NAMALWA (cell line): ENCODE measurements around the gene ARHGAP15.

Experiments used
- DNase-seq: peaks from one replicate; pipeline ENCODE4 v3.0.0-alpha.2; 2015; ENCODE audit warnings: low spot score

Gene ARHGAP15

GRCh38 chr2:143226714-143227541 lies 97.7 kb downstream of the ARHGAP15 start:
- no peak for DNase-seq

- DNase-seq: no peak
Measured at GRCh38 chr2:143229411-143229810, 100.2 kb downstream of the ARHGAP15 start.

- no peak for DNase-seq
Measured at GRCh38 chr2:143229952-143230351, 100.7 kb downstream of the ARHGAP15 start.

- DNase-seq: no peak
Measured at GRCh38 chr2:143230506-143231253, 101.5 kb downstream of the ARHGAP15 start.

- no peak for DNase-seq
Measured at GRCh38 chr2:143231254-143231645, 102.0 kb downstream of the ARHGAP15 start.

GRCh38 chr2:143237146-143237777 lies 108.0 kb downstream of the ARHGAP15 start:
- no peak for DNase-seq

- DNase-seq: no peak
Measured at GRCh38 chr2:143241403-143242088, 112.3 kb downstream of the ARHGAP15 start.

- DNase-seq: no peak
Measured at GRCh38 chr2:143246246-143246645, 117.0 kb downstream of the ARHGAP15 start.

GRCh38 chr2:143246815-143247744 lies 117.9 kb downstream of the ARHGAP15 start:
- no peak for DNase-seq

- DNase-seq: no peak
Measured at GRCh38 chr2:143248631-143249030, 119.4 kb downstream of the ARHGAP15 start.

- no peak for DNase-seq
Measured at GRCh38 chr2:143251681-143252080, 122.5 kb downstream of the ARHGAP15 start.

- no peak for DNase-seq
Measured at GRCh38 chr2:143252138-143252907, 123.1 kb downstream of the ARHGAP15 start.

- no peak for DNase-seq
Measured at GRCh38 chr2:143254110-143254509, 124.9 kb downstream of the ARHGAP15 start.

- no peak for DNase-seq
Measured at GRCh38 chr2:143255086-143255485, 125.9 kb downstream of the ARHGAP15 start.

- no peak for DNase-seq
Measured at GRCh38 chr2:143255899-143256298, 126.7 kb downstream of the ARHGAP15 start.

- DNase-seq: peak; percentile 6
Measured at GRCh38 chr2:143258126-143258892, 129.1 kb downstream of the ARHGAP15 start.

- DNase-seq: peak; percentile 84
Measured at GRCh38 chr2:143259368-143259958, 130.2 kb downstream of the ARHGAP15 start.

GRCh38 chr2:143261986-143262385 lies 132.8 kb downstream of the ARHGAP15 start:
- peak; percentile 73 for DNase-seq

GRCh38 chr2:143262389-143262788 lies 133.2 kb downstream of the ARHGAP15 start:
- no peak for DNase-seq
